T-helper 2 cell treated with Interferon-gamma antibody and Interleukin-4, amounts not matched to agents 100 ng/mL and 5 ng/mL, for 36 hours (primary cell): Measurements from ENCODE around the gene IDI1. TPM values are rescaled to one million over a fixed set of nuclear protein-coding genes. Genes with fewer than 3 reads are reported as not detected.
"Not testable (repeated sequence)": the region's sequence is repeated elsewhere in the genome, so short reads cannot be mapped to it uniquely, and the experiment has no call there.

Source experiments
- intact Hi-C: fragments of 100-400 bp; cut with micrococcal nuclease; formaldehyde crosslinking; loops from one replicate; pipeline ENCODE4 v1.15.1; 2023
- total RNA-seq: library from RNA; stranded (reverse); gene quantifications from 2 replicates; pipeline ENCODE4 v1.2.3, GENCODE V29; 2022

Gene IDI1
- total RNA-seq, 1 donor from 2014 or later, result 50.0 TPM

GRCh38 chr10:1064964-1065247, 16.0 kb upstream of the IDI1 start:
- intact Hi-C loops, result no loop called here

GRCh38 chr10:1063232-1063865, 14.4 kb upstream of the IDI1 start:
- intact Hi-C loops, result no loop called here

GRCh38 chr10:1061930-1062774, 13.2 kb upstream of the IDI1 start:
- intact Hi-C loops, result no loop called here

GRCh38 chr10:1059902-1060301, 11.0 kb upstream of the IDI1 start:
- intact Hi-C loops, result no loop called here

- intact Hi-C loops, result no loop called here
Observed at GRCh38 chr10:1058017-1058416, 9.1 kb upstream of the IDI1 start.

GRCh38 chr10:1057106-1057657, 8.3 kb upstream of the IDI1 start:
- intact Hi-C loops, result no loop called here

GRCh38 chr10:1056326-1057105, 7.6 kb upstream of the IDI1 start, which contains the start of gene WDR37:
WDR37 (plus strand) TSS chr10:1056385; CDS start chr10:1072156, 15,771 bp downstream.
- intact Hi-C loops, result loop anchor here (1.0 kb wide), 2 partner anchors 8 to 68 kb away; partner anchors contain the start of gene GTPBP4

GRCh38 chr10:1054684-1055083, 5.8 kb upstream of the IDI1 start:
- intact Hi-C loops, result no loop called here

GRCh38 chr10:1050554-1050953, 1.6 kb upstream of the IDI1 start:
- intact Hi-C loops, result no loop called here

GRCh38 chr10:1050145-1050544, 1.2 kb upstream of the IDI1 start:
- intact Hi-C loops, result no loop called here

- intact Hi-C loops, result loop anchor here (1.0 to 5.0 kb wide), 3 partner anchors 61 to 912 kb away; partner anchors contain the start of genes GTPBP4, LARP4B and ZMYND11
Observed at GRCh38 chr10:1049425-1049958, 573 bp upstream of the IDI1 start.

- intact Hi-C loops, result loop anchor here (1.0 to 5.0 kb wide), 2 partner anchors 8 to 911 kb away; partner anchors contain the start of genes WDR37 and ZMYND11
Observed at GRCh38 chr10:1048349-1048731, 579 bp downstream of the IDI1 start.

GRCh38 chr10:1047937-1048336, 982 bp downstream of the IDI1 start:
- intact Hi-C loops, result loop anchor here (1.0 to 5.0 kb wide), 2 partner anchors 8 to 911 kb away; partner anchors contain the start of genes WDR37 and ZMYND11

- intact Hi-C loops, result loop anchor here (5.0 kb wide), 1 partner anchor 908 kb away; the partner anchor contains the start of gene ZMYND11
Observed at GRCh38 chr10:1045415-1045814, 3.5 kb downstream of the IDI1 start.

- intact Hi-C loops, result loop anchor here (5.0 kb wide), 1 partner anchor 908 kb away; the partner anchor contains the start of gene ZMYND11
Observed at GRCh38 chr10:1044964-1045363, 4.0 kb downstream of the IDI1 start.

- intact Hi-C loops, result no loop called here
Observed at GRCh38 chr10:1044146-1044545, 4.8 kb downstream of the IDI1 start.

- intact Hi-C loops, result no loop called here
Observed at GRCh38 chr10:1043532-1043995, 5.4 kb downstream of the IDI1 start.

- intact Hi-C loops, result no loop called here
Observed at GRCh38 chr10:1041514-1041913, 7.4 kb downstream of the IDI1 start.

- intact Hi-C loops, result no loop called here
Observed at GRCh38 chr10:1040133-1040532, 8.8 kb downstream of the IDI1 start.

GRCh38 chr10:1038769-1039168, 10.2 kb downstream of the IDI1 start:
- intact Hi-C loops, result not testable (repeated sequence)

- intact Hi-C loops, result no loop called here
Observed at GRCh38 chr10:1037098-1037497, 11.8 kb downstream of the IDI1 start.
